HG03064 (cell line): ENCODE measurements around the gene TULP3.

Source experiments
- ATAC-seq: cut with Tn5 transposase; IDR thresholded peaks from one replicate; pipeline ENCODE4 v1.9.1; 2021; ENCODE audit warnings: low read depth; ENCODE audit not compliant: unreplicated experiment

The TULP3 gene

DNA sequence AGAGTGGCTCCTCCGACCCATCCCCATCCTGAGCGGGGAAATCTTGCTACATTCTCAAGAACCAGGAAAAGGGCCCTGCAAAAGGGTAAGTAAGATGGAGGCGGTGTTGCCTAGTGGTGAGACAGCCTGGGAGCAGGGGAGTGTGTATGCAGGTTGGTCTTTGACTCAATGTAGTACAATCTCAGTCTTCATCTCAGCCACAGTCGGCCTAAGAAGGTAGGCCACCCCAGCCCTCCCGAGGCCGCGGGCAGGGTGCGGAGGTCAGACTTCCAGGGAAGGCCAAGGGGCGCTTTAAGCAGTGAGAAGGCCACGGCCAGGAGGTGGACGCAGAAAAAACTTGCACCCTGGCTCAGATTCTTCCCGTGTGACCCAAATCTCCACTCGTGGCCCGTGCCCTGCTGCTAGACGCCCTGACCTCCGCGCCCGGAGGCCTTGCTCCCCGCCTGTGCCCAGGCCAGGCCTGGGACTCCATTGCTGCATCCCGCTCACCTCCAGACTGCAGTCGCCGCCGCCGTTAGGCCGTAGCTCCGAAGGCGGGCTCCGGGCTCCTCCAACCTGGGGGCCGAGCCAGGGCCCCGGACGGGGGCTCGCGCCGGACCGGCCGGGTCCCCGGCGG is 14.2 kb upstream of the TULP3 start:
- ATAC-seq, result peak; percentile 44

GRCh38 chr12:2877047-2877952 is 13.4 kb upstream of the TULP3 start, which contains the start of the genes FOXM1 and RHNO1:
Gene FOXM1 (minus strand): TSS chr12:2877174. CDS start chr12:2874478, 2,696 bp downstream.
Gene RHNO1 (plus strand): TSS chr12:2877223. CDS start chr12:2885367, 8,144 bp downstream.
- peak; percentile 57 for ATAC-seq

DNA sequence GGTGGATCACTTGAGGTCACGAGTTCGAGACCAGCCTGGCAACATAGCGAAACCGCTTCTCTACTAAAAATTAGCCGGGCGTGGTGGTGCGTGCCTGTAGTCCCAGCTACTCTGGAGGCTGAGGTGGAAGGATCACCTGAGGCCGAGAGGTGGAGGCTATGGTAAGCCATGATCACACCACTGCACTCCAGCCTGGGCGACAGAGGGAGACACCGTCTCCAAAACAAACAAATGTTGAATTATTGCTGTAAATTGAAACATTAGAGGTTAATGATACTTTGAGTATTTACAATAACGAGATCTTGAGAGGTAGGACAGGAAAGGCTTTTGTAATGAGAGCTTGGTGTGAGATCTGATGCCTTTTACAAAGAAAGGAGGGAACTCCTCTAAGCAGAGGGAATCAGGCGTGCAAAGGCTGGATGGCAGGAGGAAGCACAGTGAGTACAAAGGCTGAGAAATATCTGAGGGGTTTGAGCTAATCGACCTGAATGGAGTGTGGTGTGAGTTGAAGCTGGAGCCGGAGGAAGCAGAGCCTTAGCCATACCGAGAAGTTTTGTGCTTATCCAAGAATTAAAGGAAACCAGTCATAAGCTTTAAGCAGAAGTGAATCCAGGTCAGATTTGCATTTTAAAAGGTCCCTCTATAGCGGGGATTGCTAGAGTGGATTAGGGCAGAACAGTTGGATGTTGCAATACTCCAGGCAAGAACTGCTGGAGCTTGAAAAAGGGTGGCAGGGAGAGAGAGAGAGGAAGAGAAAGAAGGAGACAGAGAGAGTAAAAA is 12.5 kb upstream of the TULP3 start:
- no peak for ATAC-seq

DNA sequence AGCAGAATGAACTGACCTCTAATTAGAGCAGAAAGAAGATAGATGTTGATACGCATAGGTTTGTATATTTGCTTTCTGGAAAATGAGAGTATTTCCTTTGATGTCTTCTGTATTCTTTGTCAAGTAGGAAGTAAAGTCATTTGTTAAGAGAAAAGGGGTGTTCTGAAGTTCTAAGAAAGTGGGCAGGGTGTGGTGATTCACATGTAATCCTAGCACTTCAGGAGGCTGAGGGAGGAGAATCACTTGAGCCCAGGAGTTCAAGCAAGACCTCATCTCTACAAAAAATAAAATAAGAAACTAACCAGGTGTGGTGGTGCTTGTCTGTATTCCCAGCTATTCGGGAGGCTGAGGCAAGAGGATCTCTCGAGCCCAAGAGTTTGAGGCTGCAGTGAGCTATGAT is 10.8 kb upstream of the TULP3 start:
- no peak for ATAC-seq

- ATAC-seq, result no peak
Observed at GRCh38 chr12:2884810-2885209, 5.9 kb upstream of the TULP3 start.

DNA sequence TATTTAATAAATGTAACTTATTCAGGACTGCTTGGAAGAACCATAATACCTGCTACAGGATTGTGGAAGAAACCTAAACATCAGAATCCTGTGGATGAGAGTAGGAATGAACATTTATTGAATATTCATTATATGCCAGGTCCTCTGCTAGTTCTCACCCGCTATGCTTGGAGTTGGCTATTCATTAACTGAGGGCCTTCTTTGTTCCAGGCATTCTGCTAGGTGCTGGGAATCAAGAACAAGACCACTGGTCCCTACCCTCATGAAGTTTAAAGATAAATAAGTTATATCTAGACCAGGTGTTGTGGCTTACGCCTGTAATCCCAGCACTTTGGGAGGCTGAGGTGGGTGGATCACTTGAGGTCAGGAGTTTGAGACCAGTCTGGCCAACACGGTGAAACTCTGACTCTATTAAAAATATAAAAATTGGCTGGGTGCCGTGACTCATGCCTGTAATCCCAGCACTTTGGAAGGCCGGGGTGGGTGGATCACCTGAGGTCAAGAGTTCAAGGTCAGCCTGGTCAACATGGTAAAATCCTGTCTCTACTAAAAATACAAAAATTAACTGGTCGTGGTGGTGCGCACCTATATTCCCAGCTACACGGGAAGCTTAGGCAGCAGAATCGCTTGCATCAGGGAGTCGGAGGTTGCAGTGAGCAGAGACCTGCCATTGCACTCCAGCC is 3.8 kb upstream of the TULP3 start:
- no peak for ATAC-seq

- no peak for ATAC-seq
Observed at GRCh38 chr12:2890001-2890387, 697 bp upstream of the TULP3 start.

DNA sequence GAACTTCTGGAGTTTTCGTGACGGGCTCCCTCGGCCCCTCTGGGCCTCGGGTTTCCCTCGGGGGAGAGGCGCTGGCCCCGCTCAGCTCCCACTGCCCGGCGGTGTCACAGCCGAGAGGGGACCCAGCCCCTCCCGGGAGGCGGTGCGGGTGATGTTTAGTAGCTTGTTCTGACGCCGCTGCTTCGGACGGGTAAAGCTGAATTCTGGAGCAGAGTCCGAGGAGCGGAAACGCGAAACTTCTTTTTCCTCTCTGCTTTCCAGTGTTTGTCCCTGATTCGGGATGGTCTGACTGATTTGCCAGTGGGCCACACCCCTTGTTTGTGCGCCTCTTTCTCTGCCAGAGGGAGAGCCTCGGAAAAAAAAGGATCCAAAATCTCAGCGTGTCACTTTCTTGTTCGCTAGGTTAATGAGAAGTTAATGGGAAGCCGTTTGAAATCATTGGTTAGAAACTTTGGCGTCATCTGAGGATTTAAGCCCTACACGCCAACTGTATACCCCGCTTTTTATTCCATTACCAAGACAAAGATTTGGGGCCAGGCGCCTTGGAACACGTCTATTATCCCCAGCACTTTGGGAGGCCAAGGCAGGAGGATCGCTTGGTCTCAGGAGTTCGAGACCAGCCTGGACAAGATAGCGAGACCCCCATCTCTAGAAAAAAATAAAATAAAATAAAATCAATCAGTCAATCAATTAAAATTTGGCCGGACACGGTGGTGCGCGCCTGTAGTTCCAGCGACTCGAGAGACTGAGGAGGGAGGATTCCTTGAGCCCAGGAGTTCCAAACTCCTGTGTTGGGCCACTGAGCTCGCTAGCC is 756 bp downstream of the TULP3 start:
- ATAC-seq, result peak; percentile 14

DNA sequence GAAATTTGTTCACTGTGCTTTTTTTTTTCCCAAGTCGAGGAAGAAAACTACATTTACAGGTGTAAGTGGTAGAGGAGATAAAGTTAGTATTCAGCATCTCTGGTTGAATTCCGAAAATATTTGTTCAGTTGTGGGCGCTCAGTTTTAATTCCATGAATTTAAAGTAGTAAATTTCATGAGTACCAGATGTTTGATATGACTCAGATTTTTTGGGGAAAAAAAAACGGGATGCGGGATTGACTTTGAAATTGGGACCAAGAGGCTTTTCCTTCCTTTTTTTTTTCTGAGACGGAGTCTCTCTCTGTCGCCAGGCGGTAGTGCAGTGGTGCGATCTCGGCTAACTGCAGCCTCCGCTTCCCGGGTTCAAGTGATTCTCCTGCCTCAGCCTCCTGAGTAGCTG is 1.6 kb downstream of the TULP3 start:
- no peak for ATAC-seq

GRCh38 chr12:2893007-2893406 is 2.3 kb downstream of the TULP3 start:
- no peak for ATAC-seq

GRCh38 chr12:2895051-2895451 is 4.4 kb downstream of the TULP3 start:
- ATAC-seq, result no peak

DNA sequence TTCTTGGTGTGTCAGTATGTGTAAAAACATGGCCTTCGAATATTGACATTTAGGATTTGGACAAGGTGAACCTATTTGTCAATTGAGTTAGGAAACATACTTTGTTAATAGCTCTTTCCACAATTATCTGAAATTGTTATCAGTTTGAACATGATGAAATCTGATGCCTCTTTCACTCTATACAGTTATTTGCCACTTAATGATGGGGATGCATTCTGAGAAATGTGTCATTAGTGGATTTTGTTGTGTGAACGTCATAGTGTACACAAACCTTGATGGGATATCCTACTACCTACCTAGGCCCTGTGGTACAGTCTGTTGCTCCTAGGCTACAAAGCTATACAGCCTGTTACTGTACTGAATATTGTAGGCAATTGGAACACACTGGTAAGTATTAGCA is 4.8 kb downstream of the TULP3 start:
- ATAC-seq, result no peak

DNA sequence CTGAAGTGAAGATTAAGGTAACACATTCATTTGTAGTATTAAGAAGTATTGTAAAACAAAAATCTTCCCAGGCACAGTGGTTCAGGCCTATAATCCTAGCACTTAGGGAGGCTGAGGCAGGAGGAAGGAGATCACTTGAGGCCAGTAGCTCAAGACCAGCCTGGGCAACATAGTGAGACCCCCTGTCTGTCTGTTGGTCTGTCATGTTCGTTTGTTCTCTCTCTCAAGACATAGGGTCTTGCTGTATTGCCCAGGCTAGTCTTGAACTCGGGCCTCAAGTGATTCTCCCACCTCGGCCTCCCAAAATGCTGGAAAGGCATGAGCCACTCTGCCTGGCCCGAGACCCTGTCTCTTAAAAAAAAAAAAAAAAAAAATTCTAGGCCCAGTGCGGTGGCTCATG is 6.7 kb downstream of the TULP3 start:
- no peak for ATAC-seq

GRCh38 chr12:2900642-2901041 is 10.0 kb downstream of the TULP3 start:
- ATAC-seq, result no peak

DNA sequence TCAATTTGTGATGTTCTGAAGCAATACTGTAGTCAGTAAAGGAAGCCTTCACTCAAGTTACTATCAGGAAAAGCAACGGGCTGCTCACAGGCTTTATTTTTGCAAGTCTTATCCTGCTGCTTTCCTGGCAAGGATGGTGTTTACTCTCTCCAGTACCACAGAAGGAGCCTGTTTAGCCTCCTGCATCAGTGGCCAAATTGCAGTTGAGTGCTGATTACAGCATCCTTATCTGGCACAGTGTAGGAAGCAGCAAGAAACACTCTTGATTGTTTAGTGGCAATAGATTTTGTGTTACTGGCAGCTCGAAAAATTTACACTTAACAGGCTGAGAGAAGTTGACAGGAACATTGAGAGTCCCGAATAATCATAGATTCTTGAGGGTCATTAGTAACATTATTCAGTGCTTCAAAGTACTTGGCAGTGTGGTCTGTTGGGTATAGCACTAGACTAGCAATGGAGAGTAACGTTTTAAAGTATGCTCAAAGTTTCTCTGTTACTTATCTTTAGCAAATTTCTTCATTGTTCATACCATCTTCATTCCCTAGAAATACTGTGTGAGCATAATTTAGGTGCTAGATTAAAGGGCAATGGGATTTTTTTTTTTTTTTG is 11.7 kb downstream of the TULP3 start:
- no peak for ATAC-seq

DNA sequence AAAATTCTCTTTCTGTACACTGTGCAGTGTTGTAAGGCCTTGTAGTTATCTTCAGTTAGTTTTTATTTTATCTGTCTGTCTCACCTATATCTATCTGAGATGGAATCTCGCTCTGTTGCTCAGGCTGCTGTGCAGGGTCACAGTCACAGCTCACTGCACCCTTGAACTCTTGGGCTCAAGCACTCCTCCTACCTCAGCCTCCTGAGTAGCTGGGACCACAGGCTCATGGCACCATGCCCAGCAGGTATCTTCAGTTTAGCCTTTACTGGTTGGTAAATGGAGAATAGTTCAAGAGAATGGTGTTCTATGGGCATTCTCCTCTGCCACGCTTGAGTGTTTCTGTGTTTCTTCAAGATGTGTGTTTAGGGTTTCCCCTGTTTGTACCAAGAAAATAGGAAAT is 13.6 kb downstream of the TULP3 start:
- ATAC-seq, result no peak

- no peak for ATAC-seq
Observed at GRCh38 chr12:2912216-2912575, 21.5 kb downstream of the TULP3 start.

DNA sequence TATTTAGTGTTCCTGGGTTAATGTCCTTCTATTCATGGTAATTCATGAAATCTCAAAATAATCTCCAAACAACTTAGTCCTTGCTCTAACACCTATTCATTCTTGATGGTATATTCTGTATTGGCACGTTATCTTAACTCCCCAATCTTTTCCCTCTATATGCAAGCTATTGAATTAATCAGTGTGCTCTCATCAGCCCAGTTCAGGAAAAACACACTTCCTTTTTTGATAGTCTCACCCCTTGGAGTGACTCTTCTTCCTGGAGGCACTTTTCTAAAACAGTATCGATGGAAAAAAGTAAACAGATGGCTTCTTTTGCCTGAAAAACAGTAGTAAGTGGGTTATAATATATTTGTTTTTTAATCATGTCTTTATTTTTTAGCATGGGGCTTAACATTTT is 28.6 kb downstream of the TULP3 start:
- no peak for ATAC-seq

GRCh38 chr12:2922329-2922728 is 31.6 kb downstream of the TULP3 start:
- ATAC-seq, result no peak
